Lower lobe of right lung (tissue), 1 donor: Measurements from ENCODE around the gene ITIH6. TPM values are rescaled to one million over a fixed set of nuclear protein-coding genes. Genes with fewer than 3 reads are reported as not detected.

ENCODE experiments used
- total RNA-seq: library from RNA; stranded (reverse); fragmentation: NEBNext Ultra II Directional; extraction: Animal tissue kit (Norgen Biotek cat#: 25700); gene quantifications from one replicate; pipeline ENCODE4 v1.2.1, GENCODE V29; 2021
- donor health status: DM: no; HTN: yes; CAD: no; lungs with severe emphysema.

Gene ITIH6
- total RNA-seq, 1 donor from 2014 or later: not detected

Other genes with a start within 250 kb of the ITIH6 start
- 88.3 TPM for gene MAGED2, start 9.5 kb upstream of the ITIH6 start, total RNA-seq
- gene TRO, start 122.6 kb upstream of the ITIH6 start, total RNA-seq: 2.7 TPM
- gene PFKFB1, start 195.9 kb upstream of the ITIH6 start, total RNA-seq: 0.27 TPM
- 11.7 TPM for gene APEX2, start 202.1 kb upstream of the ITIH6 start, total RNA-seq
- gene ALAS2, start 232.7 kb upstream of the ITIH6 start, total RNA-seq: 0.89 TPM